ENCODE measurements around the gene TC2N. TPM values are rescaled to one million over a fixed set of nuclear protein-coding genes. Genes with fewer than 3 reads are reported as not detected.

The TC2N gene
- total RNA-seq, 1 experiment from 2014 or later, result 15.9 TPM

GRCh38 chr14:91732439-91732838, 134.9 kb downstream of the TC2N start:
- no peak for DNase-seq (ENCODE audit: low read depth, low spot score)
- intact Hi-C loops (cut with micrococcal nuclease), result no loop called here
- H3K9me3 ChIP-seq (ENCODE audit: control insufficient read depth in 1 of 2, insufficient read depth in 1 of 2, low read depth in 1 of 2, low read length in 2 of 2), result no peaks in the 10 kb centered on the region
- RAD21 ChIA-PET (ENCODE audit: low non-redundant PET in 1 of 2, low total read pairs in 2 of 2, uncharacterized antibody in 2 of 2, unreplicated experiment in 2 of 2), result no interaction called here
- H3K4me3 ChIP-seq (replicated peaks in 1 of 2; ENCODE audit: low read depth in 1 of 2, low read length in 2 of 2), result no peak overlapping the region
- H3K9me2 ChIP-seq (ENCODE audit: insufficient read depth), result no peaks in the 10 kb centered on the region
- H3K4me2 ChIP-seq (ENCODE audit: low read length), result no peak overlapping the region
- H3K27me3 ChIP-seq (ENCODE audit: insufficient read depth, low read length), result no peaks in the 10 kb centered on the region
- no peak overlapping the region for H2AFZ ChIP-seq (ENCODE audit: low read depth, low read length, poor library complexity, severe bottlenecking)
- no peaks in the 10 kb centered on the region for H3K79me2 ChIP-seq (ENCODE audit: insufficient read depth, low read length)
- H3K36me3 ChIP-seq (ENCODE audit: control insufficient read depth in 1 of 2, insufficient read depth in 2 of 2, low read length in 2 of 2), result no peaks in the 10 kb centered on the region
- CTCF ChIA-PET, result no interaction called here
- POLR2A ChIA-PET, result no interaction called here
- TF ChIP-seq JUND (IDR thresholded peaks at IDR 0.05) (no peak), POLR2A (IDR thresholded peaks at IDR 0.05; ENCODE audit: borderline replicate concordance, extremely low read depth, insufficient read depth, insufficient read length) (no peak), ZFX (IDR thresholded peaks at IDR 0.05) (no peak), EGR1 (IDR thresholded peaks at IDR 0.05; ENCODE audit: low read depth) (no peak), CBX3 (IDR thresholded peaks at IDR 0.05; ENCODE audit: low read depth) (no peak), YY1 (IDR thresholded peaks at IDR 0.05; ENCODE audit: extremely low read depth, insufficient replicate concordance, low read depth, low read length) (no peak), EZH2 (IDR thresholded peaks at IDR 0.05) (no peak), POLR2AphosphoS5 (IDR thresholded peaks at IDR 0.05; ENCODE audit: low read depth, low read length) (no peak), CEBPB (IDR thresholded peaks at IDR 0.05; ENCODE audit: low read depth) (no peak), TCF7L2 (IDR thresholded peaks at IDR 0.05; ENCODE audit: borderline replicate concordance, extremely low read depth, insufficient read depth, insufficient read length) (no peak), ZBTB33 (IDR thresholded peaks at IDR 0.05; ENCODE audit: extremely low read depth, insufficient replicate concordance, low read length) (no peak), ZNF274 (IDR thresholded peaks at IDR 0.05; ENCODE audit: low read depth, low read length) (no peak), MAX (IDR thresholded peaks at IDR 0.05) (no peak), RAD21 (IDR thresholded peaks at IDR 0.05; ENCODE audit: low read depth) (no peak), SIN3A (IDR thresholded peaks at IDR 0.05; ENCODE audit: low read depth) (no peak)
- TF ChIP-seq, protein P1, sequence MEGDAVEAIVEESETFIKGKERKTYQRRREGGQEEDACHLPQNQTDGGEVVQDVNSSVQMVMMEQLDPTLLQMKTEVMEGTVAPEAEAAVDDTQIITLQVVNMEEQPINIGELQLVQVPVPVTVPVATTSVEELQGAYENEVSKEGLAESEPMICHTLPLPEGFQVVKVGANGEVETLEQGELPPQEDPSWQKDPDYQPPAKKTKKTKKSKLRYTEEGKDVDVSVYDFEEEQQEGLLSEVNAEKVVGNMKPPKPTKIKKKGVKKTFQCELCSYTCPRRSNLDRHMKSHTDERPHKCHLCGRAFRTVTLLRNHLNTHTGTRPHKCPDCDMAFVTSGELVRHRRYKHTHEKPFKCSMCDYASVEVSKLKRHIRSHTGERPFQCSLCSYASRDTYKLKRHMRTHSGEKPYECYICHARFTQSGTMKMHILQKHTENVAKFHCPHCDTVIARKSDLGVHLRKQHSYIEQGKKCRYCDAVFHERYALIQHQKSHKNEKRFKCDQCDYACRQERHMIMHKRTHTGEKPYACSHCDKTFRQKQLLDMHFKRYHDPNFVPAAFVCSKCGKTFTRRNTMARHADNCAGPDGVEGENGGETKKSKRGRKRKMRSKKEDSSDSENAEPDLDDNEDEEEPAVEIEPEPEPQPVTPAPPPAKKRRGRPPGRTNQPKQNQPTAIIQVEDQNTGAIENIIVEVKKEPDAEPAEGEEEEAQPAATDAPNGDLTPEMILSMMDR (IDR thresholded peaks at IDR 0.05 in 2 of 3, conservative IDR thresholded peaks at IDR 0.05 in 1 of 3; ENCODE audit: borderline replicate concordance in 1 of 3, insufficient read depth in 1 of 3, low read depth in 2 of 3, low read length in 2 of 3), result no peak
- TF ChIP-seq, protein P2, sequence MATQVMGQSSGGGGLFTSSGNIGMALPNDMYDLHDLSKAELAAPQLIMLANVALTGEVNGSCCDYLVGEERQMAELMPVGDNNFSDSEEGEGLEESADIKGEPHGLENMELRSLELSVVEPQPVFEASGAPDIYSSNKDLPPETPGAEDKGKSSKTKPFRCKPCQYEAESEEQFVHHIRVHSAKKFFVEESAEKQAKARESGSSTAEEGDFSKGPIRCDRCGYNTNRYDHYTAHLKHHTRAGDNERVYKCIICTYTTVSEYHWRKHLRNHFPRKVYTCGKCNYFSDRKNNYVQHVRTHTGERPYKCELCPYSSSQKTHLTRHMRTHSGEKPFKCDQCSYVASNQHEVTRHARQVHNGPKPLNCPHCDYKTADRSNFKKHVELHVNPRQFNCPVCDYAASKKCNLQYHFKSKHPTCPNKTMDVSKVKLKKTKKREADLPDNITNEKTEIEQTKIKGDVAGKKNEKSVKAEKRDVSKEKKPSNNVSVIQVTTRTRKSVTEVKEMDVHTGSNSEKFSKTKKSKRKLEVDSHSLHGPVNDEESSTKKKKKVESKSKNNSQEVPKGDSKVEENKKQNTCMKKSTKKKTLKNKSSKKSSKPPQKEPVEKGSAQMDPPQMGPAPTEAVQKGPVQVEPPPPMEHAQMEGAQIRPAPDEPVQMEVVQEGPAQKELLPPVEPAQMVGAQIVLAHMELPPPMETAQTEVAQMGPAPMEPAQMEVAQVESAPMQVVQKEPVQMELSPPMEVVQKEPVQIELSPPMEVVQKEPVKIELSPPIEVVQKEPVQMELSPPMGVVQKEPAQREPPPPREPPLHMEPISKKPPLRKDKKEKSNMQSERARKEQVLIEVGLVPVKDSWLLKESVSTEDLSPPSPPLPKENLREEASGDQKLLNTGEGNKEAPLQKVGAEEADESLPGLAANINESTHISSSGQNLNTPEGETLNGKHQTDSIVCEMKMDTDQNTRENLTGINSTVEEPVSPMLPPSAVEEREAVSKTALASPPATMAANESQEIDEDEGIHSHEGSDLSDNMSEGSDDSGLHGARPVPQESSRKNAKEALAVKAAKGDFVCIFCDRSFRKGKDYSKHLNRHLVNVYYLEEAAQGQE (IDR thresholded peaks at IDR 0.05; ENCODE audit: low read depth), result no peak
- TF ChIP-seq, protein P3, sequence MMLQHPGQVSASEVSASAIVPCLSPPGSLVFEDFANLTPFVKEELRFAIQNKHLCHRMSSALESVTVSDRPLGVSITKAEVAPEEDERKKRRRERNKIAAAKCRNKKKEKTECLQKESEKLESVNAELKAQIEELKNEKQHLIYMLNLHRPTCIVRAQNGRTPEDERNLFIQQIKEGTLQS (IDR thresholded peaks at IDR 0.05), result no peak
- no peaks in the 10 kb centered on the region for H3K4me1 ChIP-seq (ENCODE audit: control insufficient read depth in 1 of 2, insufficient read depth in 2 of 2, low read length in 2 of 2)
- H3K9ac ChIP-seq (ENCODE audit: low read length), result no peak overlapping the region
- H4K20me1 ChIP-seq (ENCODE audit: insufficient read depth), result no peaks in the 10 kb centered on the region
- H3K27ac ChIP-seq (ENCODE audit: low read depth, low read length), result no peak overlapping the region
- no TSS peak for BruUV-seq (replicated peaks)
- no peak for ATAC-seq
